GM18520 (cell line): ENCODE measurements around the gene TANK.
A peak's percentile ranks its signal among the peaks of the same experiment; 100 is the strongest.

Experiments used
- ATAC-seq: cut with Tn5 transposase; IDR thresholded peaks from one replicate; pipeline ENCODE4 v1.9.1; 2021; ENCODE audit not compliant: unreplicated experiment

Gene TANK

GRCh38 chr2:161223139-161223732 is 63.0 kb downstream of the TANK start:
- peak; percentile 53 for ATAC-seq

DNA sequence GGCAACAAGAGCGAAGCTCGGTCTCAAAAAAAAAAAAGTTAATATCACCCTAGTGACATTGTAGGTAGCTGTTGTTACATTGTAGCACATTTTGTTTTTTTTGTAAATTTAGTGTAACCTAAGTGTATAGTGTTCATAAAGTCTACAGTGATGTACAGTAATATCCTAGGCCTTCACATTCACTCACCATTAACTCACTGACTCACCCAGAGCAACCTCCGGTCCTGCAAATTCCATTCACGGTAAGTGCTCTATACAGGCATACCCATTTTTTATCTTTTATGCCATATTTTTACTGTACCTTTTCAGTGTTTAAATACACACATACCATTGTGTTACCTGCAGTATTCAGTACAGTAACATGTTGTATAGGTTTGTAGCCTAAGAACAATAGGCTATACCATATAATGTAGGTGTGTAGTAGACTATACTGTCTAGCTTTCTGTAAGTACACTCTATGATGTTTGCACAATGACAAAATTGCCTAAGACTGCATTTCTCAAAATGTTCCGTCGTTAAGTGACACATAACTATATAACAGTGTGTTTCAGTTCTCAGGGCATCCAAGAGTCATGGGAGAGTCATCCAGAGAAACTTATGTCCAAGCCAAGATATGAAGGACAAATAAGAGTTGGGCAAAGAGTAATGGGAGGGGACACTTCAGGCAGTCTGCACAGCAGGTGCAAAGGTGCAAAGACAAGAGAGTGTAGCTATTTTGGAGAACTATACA is 68.4 kb downstream of the TANK start:
- no peak for ATAC-seq

DNA sequence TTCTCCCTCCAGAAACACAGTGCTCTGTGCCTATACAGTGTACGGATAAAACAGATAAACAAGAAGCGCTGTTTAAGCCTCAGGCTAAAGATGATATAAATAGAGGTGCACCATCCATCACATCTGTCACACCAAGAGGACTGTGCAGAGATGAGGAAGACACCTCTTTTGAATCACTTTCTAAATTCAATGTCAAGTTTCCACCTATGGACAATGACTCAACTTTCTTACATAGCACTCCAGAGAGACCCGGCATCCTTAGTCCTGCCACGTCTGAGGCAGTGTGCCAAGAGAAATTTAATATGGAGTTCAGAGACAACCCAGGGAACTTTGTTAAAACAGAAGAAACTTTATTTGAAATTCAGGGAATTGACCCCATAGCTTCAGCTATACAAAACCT is 70.7 kb downstream of the TANK start:
- ATAC-seq = no peak

GRCh38 chr2:161232571-161232970 is 72.3 kb downstream of the TANK start:
- no peak for ATAC-seq

GRCh38 chr2:161233858-161234431 is 73.7 kb downstream of the TANK start:
- peak; percentile 74 for ATAC-seq

DNA sequence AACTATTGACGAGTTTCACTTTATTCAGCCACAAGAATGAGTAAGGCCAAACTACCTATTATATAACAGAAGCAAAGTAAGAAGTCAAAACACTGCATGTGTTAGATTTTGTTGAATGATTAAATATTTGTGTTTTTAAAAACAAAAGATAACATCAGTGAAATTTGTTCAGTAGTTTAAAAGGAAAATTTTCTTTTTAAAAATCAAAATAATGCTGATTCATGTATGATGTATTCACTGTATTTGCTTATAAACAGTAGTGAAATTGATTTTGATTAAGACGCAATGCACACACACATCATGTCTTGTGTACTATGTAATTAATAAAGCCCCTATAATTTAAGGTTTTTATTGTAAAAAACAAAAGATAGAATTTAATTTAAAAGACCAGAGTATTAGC is 74.4 kb downstream of the TANK start:
- ATAC-seq = no peak

GRCh38 chr2:161237392-161238264 is 77.4 kb downstream of the TANK start:
- no peak for ATAC-seq

DNA sequence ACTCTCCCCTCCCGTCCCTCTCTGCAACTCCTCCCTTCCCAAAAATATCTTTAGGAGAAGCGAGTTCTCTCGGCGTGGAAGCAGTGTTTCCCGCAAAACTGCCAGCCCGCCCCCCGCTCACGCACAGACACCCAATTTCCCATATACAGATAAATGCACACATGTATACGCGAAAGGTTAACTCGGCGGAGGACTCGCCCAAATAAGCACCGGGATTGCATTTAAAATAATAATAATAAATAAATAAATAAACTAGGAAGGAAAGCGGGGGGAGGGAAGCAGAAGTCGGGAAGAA is 78.0 kb downstream of the TANK start:
- ATAC-seq = no peak

GRCh38 chr2:161238560-161239325 is 78.5 kb downstream of the TANK start:
- ATAC-seq = no peak

GRCh38 chr2:161239326-161240109 is 79.3 kb downstream of the TANK start:
- no peak for ATAC-seq

GRCh38 chr2:161241894-161242293 is 81.7 kb downstream of the TANK start:
- no peak for ATAC-seq

GRCh38 chr2:161243312-161243711 is 83.1 kb downstream of the TANK start:
- peak; percentile 26 for ATAC-seq

DNA sequence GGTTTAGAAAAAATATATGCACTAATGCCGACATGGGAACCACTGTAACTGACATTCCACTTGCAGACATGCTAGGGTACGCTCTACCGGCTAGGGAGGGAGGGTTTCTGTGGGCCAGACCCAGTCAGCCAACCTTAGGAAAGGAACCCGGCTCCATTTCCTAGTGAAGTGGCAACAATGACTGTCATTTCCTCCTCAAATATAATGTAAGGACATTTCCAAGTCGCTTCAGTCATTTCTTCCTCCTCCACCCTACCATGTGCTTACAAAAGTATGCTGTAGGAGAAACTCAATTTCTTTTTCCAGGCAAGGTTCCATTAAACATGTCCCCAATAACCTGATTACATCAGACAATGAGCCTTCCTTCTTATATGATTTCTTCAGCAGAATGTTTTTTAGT is 83.7 kb downstream of the TANK start:
- ATAC-seq = no peak

DNA sequence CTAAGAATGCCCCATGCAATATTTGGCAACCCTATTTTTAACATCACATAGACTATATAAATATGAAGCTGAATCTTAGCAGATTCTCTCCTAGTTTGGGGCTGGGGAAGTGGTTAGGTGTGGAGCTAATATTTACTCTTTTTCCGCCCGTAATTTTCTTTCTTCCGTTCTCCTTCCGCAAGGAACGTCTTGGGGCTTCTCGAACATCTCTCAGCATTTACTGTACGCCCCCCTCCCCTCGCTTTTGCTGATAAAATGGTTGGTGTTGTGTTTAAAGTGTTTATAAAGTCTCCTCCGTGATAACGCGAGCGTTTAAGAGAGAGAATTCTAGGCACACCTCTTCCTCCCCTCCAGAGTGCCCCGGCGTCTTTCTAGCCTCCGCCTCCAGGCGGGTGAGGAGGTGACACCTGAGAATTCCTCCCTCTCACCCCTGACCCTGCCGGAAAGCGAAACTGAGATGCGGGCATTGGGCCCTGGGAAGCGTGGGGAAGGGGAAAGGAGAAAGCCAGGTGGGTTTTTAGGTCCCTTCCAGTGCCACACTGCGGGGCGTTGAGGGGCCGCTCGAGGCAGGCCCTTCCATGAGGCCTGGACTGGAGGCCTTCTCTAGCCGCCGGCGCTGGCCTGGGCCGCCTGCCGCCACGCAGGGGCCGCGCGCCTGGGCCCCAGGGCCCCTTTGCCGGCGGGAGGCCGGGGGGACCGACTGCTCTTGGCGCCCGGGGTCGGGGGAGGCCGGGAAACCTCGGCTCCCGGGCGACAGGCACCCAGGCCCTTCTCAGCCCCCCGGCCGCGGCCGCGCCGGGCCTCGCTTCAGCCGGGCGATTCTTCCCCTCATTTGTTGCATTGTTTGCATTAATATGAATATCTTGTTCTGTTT is 84.4 kb downstream of the TANK start:
- peak; percentile 82 for ATAC-seq

DNA sequence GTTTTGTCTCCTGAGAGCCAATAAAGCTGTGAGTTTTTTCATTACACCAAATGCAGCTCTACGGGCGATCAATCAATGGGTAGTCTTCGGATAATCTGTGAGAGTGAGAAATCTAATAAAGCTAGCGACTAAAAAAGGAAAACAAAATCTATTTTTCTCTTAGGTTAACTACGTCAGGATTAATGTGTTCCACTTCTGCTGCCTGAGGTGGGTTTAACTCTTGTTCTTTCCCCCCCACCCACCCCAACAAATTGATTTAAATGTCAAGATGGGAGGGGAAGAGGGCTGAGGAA is 85.0 kb downstream of the TANK start:
- ATAC-seq = no peak

DNA sequence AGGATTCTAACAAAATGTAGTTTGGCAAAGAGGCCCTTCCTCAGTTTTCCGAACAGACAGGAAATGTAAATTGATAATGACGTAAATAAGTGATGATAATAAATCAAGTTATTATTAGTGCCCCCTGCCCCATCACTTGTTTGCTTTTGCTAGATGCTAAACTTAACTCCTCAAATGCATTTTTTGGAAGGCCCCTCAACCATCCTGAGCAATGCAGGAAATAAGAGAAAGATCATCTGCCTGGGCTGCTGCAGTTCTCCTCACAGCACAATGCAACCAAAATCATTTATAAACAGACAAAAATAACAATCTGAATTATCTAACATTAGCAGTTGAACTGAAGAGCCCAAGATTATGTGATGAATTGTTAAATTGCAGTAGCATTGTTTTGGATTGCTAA is 85.4 kb downstream of the TANK start:
- no peak for ATAC-seq

- no peak for ATAC-seq
Observed at GRCh38 chr2:161246281-161246680, 86.1 kb downstream of the TANK start.

DNA sequence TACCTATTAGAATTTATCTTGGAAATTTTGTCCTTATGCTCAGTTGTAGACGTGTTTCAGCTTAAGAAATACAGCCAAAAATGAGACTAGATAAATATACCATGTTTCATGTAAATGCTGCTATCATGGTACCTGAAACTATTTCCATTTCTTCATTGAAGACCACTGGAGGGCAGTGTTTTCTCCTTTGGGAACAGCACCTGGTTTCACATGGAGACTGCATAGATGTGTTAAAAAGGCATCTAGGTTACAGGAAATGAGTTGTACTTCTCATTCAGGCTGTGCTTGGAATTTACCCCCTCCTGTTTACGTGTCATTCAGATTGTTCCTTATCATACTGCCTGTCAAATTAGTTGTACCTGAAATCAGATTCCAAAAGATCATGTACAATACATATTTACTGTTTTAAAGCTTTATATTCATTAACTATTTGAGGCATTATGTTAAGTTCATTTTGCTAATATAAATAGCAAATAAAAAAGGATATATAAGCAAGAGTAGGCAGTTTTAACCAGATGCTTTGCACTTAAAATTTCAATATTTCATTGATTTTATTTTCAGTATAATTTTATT is 90.7 kb downstream of the TANK start:
- no peak for ATAC-seq
